ENCODE measurements around the gene CDR2.
"Not testable (repeated sequence)": the region's sequence is repeated elsewhere in the genome, so short reads cannot be mapped to it uniquely, and the experiment has no call there.

DNA sequence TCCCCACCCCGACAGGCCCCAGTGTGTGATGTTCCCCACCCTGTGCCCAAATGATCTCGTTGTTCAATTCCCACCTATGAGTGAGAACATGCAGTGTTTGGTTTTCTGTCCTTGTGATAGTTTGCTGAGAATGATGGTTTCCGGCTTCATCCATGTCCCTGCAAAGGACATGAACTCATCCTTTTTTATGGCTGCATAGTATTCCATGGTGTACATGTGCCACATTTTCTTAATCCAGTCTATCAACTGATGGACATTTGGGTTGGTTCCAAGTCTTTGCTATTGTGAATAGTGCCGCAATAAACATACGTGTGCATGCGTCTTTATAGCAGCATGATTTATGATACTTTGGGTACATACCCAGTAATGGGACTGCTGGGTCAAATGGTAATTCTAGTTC lies 23.4 kb downstream of the CDR2 start:
- TF ChIP-seq POLR2A (IDR thresholded peaks at IDR 0.05) = not testable (repeated sequence)
- TF ChIP-seq, protein P1, sequence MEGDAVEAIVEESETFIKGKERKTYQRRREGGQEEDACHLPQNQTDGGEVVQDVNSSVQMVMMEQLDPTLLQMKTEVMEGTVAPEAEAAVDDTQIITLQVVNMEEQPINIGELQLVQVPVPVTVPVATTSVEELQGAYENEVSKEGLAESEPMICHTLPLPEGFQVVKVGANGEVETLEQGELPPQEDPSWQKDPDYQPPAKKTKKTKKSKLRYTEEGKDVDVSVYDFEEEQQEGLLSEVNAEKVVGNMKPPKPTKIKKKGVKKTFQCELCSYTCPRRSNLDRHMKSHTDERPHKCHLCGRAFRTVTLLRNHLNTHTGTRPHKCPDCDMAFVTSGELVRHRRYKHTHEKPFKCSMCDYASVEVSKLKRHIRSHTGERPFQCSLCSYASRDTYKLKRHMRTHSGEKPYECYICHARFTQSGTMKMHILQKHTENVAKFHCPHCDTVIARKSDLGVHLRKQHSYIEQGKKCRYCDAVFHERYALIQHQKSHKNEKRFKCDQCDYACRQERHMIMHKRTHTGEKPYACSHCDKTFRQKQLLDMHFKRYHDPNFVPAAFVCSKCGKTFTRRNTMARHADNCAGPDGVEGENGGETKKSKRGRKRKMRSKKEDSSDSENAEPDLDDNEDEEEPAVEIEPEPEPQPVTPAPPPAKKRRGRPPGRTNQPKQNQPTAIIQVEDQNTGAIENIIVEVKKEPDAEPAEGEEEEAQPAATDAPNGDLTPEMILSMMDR (IDR thresholded peaks at IDR 0.05) = not testable (repeated sequence)
